GM12874 (cell line): Measurements from ENCODE around the gene SRRM5.

Experiments used
- TF ChIP-seq, protein P1 (sequence below): IDR thresholded peaks from 2 replicates; pipeline ENCODE4 v1.5.1; 2011; ENCODE audit warnings: low read depth, mild to moderate bottlenecking, control low read depth, low read length, moderate library complexity; ENCODE audit not compliant: insufficient read depth

The SRRM5 gene, protein sequence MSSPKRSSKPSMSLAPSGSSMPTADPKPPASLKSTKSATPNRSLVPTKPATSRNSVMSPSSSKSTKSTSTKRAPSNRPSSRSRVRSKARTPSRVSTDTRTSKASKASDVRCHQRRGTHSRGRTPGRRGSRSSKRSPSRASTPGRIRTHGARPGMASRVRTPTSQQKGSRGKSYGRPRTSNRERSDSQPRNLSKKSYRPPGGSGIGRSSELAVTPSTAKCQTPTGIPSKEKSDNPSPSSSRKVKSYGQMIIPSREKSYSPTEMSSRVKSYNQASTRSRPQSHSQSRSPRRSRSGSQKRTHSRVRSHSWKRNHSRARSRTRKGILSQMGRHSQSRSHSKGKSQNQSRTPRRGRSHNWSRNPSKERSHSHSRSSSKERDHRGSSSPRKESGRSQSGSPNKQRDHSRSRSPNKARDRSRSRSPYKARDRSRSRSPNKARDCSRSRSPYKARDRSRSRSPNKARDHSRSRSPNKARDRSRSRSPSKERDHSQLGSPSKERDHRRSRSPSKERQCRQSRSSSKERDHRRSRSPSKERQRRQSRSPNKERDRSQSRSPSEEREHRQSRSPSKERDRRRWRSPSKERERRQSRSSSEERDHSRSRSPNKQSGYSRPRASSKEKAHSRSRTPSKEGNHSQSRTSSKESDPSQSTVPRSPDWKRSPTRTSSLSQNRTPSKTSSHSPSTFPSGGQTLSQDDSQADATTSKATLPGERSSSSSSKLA

DNA sequence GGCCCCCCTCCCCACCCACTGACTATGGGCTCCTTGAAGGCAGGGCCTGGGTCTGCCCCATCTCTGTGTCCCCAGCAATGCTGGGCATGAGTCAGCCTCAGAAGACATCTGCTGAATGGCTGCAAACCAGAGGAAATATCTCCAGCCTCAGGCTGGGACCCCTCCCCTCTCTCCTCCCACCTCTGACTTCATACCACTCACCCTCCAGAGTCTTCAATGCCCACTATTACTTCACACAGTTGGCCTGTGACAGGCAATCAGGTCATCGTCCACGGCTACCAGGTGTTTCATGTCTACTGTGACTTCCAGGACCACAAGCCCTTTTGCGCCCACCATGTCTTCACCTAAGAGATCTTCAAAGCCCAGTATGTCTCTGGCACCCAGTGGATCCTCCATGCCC, at the start of gene SRRM5:
TSS of gene SRRM5 (plus strand) at position 301 of the 400 bp plus-strand sequence. CDS start at position 335, 34 bp downstream.
- TF ChIP-seq, protein P1, sequence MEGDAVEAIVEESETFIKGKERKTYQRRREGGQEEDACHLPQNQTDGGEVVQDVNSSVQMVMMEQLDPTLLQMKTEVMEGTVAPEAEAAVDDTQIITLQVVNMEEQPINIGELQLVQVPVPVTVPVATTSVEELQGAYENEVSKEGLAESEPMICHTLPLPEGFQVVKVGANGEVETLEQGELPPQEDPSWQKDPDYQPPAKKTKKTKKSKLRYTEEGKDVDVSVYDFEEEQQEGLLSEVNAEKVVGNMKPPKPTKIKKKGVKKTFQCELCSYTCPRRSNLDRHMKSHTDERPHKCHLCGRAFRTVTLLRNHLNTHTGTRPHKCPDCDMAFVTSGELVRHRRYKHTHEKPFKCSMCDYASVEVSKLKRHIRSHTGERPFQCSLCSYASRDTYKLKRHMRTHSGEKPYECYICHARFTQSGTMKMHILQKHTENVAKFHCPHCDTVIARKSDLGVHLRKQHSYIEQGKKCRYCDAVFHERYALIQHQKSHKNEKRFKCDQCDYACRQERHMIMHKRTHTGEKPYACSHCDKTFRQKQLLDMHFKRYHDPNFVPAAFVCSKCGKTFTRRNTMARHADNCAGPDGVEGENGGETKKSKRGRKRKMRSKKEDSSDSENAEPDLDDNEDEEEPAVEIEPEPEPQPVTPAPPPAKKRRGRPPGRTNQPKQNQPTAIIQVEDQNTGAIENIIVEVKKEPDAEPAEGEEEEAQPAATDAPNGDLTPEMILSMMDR = no peak

DNA sequence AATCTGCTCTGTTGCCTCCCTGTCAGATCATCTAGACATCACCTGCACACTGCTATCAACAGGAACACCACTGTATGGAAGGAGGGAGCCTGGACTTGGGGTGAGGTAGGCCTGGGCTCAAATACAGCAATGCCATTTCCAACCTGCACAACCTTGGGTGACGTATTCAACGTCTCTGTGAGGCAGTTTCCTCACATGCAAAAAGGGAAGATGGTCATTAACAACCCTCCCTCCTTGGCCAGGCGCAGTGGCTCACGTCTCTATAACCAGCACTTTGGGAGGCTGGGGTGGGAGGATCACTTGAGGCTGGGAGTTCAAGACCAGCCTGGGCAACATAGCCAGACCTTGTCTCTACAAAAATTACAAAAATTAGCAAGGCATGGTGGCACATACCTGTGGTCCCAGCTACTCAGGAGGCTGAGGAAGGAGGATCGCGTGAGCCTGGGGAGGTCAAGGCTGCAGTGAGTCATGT, 49.6 kb upstream of the SRRM5 start:
- TF ChIP-seq, protein P1 = no peak

DNA sequence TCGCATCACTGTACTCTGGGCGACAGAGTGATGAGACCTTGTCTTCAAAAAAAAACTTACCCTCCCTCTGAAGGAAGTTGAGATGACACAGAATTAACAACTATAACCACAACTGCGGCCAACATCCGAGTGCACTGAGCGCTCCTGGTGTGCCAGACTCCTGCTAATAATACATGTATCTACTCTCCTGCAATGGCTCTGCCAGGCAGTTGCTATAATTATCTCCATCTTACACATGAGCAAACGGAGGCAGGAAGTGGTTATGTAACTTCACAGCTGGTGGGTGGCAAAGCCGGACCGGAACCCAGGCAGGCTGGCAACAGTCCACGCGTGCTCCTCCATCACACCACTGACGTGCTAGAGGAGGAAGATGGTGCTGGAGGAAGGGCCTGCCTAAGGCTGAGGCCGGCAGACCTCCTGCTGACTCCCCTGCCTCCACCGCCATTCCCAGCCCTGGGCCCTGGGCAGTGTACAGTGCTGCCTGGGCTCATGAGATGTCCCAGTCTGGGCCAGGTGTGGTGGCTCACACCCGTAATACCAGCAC, 49.1 kb upstream of the SRRM5 start:
- TF ChIP-seq, protein P1 = no peak

DNA sequence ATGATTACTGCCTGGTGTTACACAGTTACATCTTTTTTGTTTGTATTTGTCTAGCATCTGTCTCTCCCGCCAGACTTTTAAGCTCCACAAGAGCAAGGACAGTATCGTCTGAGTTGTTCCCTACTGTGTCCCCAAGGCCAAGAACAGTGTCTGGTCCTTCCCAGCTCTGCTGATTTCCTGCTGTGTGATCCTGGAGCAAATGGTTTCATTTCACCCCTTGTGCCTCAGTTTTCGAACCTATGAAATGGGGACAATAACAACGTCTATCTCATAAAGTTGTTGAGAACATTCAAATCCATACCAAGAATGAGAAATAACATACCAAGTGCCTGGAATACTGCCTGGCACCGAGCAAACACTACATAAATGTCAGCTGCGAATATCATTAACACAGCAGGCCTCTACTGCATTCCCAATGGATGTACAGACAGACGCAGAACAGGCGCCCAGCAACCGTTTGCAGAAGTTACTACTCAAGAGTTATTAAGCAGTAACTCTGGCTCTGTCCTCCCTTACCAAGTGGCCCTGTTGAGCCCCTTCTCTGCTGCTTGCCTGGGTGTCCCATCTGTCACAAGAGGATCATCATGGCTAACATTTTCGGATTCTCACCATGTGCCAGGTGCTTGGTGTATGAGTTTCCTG, 48.0 kb upstream of the SRRM5 start:
- TF ChIP-seq, protein P1 = no peak

DNA sequence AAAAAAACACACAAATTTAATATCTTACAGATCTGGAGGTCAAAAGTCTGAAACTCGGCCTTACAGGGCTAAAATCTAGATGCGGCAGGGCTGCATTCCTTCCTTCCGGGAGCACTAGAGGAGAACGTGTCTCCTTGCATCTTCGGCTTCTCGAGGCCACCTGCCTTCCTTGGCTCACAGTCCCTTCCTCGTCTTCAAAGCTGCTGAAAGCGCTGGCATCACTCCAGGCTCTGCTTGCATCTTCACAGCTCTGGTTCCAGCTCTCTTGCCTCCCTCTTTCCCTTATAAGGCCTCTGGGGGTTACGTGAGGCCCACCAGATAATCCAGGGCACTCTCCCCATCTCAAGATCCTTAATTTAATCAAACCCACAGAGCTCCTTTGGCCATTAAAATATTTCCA, 47.1 kb upstream of the SRRM5 start:
- TF ChIP-seq, protein P1 = no peak

DNA sequence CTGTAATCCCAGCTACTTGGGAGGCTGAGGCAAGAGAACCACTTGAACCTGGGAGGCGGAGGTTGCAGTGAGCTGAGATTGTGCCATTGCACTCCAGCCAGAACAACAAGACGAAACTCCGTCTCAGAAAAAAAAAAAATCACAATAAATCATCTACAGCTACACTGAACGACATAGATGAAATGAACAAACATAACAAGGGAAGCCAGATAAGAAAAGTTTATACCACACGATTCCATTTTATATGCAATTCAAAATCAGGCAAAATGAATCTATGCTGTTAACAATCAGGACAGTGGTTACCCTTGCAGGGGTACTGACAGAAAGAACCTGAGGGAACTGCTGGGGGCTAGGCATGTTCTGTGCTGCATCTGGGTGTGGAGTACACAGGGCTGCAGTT, 42.2 kb upstream of the SRRM5 start:
- TF ChIP-seq, protein P1 = no peak
